Measurements from ENCODE around the gene SCAANT1. TPM values are rescaled to one million over a fixed set of nuclear protein-coding genes. Genes with fewer than 3 reads are reported as not detected.
A peak's percentile ranks its signal among the peaks of the same experiment; 100 is the strongest.

SCAANT1 gene
- total and polyA plus RNA-seq, 2 donors (not counting 1 experiment from before 2014, with no cell fraction given), result 1.7 TPM; not detected in 1

DNA sequence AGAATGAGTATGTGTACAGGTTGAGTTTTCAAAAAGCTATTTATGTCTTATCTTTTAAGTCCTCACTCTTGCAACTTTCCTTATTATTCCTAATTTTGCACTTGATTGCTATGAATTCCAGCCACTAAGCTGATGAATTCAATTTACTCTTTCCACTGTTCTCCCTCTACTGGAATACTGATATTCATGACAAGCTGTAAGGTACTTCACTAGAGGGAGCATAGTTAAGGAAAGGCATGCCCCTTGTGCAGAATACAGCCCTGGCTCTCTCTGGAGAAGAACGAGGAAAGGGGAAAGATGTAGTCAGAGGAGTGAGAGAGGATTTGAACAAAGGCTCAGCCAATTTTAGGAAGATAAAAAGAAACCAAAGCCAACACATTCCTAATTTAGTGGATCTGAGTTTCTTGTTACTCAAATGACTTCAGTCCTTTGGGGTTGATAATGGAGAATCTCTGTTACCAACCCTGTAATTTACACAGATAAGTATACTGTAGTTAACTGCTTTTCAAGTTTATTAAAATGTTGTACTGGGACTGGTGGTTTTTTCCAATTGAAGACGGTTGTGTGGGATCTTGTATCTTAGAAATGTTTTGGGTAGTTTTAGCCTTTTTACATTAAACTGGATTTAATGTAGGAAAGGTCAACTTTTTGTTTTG lies 4.0 kb downstream of the SCAANT1 start:
- no peak overlapping the region for H2AFZ ChIP-seq (ENCODE audit: low read length)
- H3K9ac ChIP-seq (ENCODE audit: insufficient read depth, low read length), result no peak overlapping the region
- no peak overlapping the region for H3K4me3 ChIP-seq (replicated peaks in 1 of 4; ENCODE audit: control extremely low read depth in 1 of 4, insufficient read depth in 1 of 4, low read depth in 3 of 4, low read length in 4 of 4)
- no peaks in the 10 kb centered on the region for H3K9me3 ChIP-seq (ENCODE audit: control insufficient read depth, insufficient read depth, low read depth, low read length)
- TF ChIP-seq, protein P1, sequence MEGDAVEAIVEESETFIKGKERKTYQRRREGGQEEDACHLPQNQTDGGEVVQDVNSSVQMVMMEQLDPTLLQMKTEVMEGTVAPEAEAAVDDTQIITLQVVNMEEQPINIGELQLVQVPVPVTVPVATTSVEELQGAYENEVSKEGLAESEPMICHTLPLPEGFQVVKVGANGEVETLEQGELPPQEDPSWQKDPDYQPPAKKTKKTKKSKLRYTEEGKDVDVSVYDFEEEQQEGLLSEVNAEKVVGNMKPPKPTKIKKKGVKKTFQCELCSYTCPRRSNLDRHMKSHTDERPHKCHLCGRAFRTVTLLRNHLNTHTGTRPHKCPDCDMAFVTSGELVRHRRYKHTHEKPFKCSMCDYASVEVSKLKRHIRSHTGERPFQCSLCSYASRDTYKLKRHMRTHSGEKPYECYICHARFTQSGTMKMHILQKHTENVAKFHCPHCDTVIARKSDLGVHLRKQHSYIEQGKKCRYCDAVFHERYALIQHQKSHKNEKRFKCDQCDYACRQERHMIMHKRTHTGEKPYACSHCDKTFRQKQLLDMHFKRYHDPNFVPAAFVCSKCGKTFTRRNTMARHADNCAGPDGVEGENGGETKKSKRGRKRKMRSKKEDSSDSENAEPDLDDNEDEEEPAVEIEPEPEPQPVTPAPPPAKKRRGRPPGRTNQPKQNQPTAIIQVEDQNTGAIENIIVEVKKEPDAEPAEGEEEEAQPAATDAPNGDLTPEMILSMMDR (conservative IDR thresholded peaks at IDR 0.05 in 1 of 2, IDR thresholded peaks at IDR 0.05 in 1 of 2; ENCODE audit: low read depth in 1 of 2, low read length in 2 of 2), result peak; percentile 22 to 57
- no peak for TF ChIP-seq EZH2 (IDR thresholded peaks at IDR 0.05; ENCODE audit: low read length, missing control alignments)
- peak; percentile 42 to 58 for DNase-seq (ENCODE audit: low read depth in 2 of 2)
- H3K27ac ChIP-seq (ENCODE audit: insufficient read depth, low read length), result no peak overlapping the region
- H3K4me2 ChIP-seq (ENCODE audit: extremely low read depth, insufficient read depth, low read length), result no peak overlapping the region
- no peaks in the 10 kb centered on the region for H3K27me3 ChIP-seq (ENCODE audit: control insufficient read depth, insufficient read depth, low read length)
- H3K79me2 ChIP-seq (ENCODE audit: control insufficient read depth, insufficient read depth, low read length), result peaks cover 8% of the 10 kb centered on the region
- no peaks in the 10 kb centered on the region for H3K36me3 ChIP-seq (ENCODE audit: control insufficient read depth, insufficient read depth, low read length)
- H4K20me1 ChIP-seq (ENCODE audit: control insufficient read depth, extremely low read depth, insufficient read depth, low read length), result no peaks in the 10 kb centered on the region
- H3K4me1 ChIP-seq (ENCODE audit: control insufficient read depth, extremely low read depth, insufficient read depth, low read length), result peaks cover 9% of the 10 kb centered on the region

DNA sequence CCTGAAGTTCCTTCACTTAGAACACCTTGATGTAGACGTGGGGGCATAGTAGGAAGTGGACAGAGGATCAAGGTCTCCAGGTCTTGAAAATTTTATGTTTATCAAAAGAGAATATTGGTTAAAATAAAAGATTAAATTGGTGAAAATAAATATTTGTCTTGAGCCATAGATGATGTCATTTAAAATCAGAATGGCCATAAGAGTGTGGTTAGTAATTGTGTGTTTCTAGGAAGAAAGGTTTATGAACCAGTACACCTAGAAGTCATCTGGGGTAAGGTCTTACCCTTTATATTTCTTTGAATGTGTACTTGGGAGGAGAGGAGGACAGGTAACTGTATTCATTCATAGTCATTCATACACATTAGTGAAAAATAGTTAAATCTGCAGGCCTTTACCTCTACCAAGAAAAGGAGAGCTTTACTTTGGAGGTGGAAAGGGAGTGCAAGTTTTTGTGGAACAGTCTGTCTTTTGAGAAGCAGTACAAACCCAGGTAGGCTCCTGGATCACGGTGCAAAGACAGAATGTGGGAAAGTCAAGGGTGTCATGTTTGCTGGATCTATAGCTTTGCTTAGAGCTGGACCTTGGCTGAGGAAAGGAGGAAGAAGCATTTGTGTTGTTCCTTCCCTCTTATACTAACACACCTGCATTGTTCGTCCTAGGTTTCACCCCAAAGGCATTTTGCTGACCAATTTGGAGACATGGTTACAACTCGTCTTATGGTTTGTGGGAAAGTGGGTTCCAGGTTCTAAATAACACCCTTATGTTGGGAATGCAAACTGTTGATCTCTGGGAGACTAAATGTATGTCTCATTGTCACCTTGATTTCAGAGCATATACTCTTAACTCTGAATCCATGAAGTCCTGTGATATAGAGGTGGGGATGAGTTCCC lies 6.2 kb downstream of the SCAANT1 start:
- no peak overlapping the region for H3K4me3 ChIP-seq (replicated peaks in 1 of 4; ENCODE audit: control extremely low read depth in 1 of 4, insufficient read depth in 1 of 4, low read depth in 3 of 4, low read length in 4 of 4)
- no peaks in the 10 kb centered on the region for H3K9me3 ChIP-seq (ENCODE audit: control insufficient read depth, insufficient read depth, low read depth, low read length)
- peaks cover 3% of the 10 kb centered on the region for H3K79me2 ChIP-seq (ENCODE audit: control insufficient read depth, insufficient read depth, low read length)
- H3K36me3 ChIP-seq (ENCODE audit: control insufficient read depth, insufficient read depth, low read length), result no peaks in the 10 kb centered on the region
- H2AFZ ChIP-seq (ENCODE audit: low read length), result no peak overlapping the region
- DNase-seq (ENCODE audit: low read depth in 2 of 2), result no peak
- no peak overlapping the region for H3K27ac ChIP-seq (ENCODE audit: insufficient read depth, low read length)
- H3K4me2 ChIP-seq (ENCODE audit: extremely low read depth, insufficient read depth, low read length), result no peak overlapping the region
- no peak for TF ChIP-seq EZH2 (IDR thresholded peaks at IDR 0.05; ENCODE audit: low read length, missing control alignments)
- TF ChIP-seq, protein P1 (conservative IDR thresholded peaks at IDR 0.05 in 1 of 2, IDR thresholded peaks at IDR 0.05 in 1 of 2; ENCODE audit: low read depth in 1 of 2, low read length in 2 of 2), result no peak
- no peaks in the 10 kb centered on the region for H3K27me3 ChIP-seq (ENCODE audit: control insufficient read depth, insufficient read depth, low read length)
- H3K4me1 ChIP-seq (ENCODE audit: control insufficient read depth, extremely low read depth, insufficient read depth, low read length), result peaks cover 7% of the 10 kb centered on the region
- H3K9ac ChIP-seq (ENCODE audit: insufficient read depth, low read length), result no peak overlapping the region
- no peaks in the 10 kb centered on the region for H4K20me1 ChIP-seq (ENCODE audit: control insufficient read depth, extremely low read depth, insufficient read depth, low read length)

DNA sequence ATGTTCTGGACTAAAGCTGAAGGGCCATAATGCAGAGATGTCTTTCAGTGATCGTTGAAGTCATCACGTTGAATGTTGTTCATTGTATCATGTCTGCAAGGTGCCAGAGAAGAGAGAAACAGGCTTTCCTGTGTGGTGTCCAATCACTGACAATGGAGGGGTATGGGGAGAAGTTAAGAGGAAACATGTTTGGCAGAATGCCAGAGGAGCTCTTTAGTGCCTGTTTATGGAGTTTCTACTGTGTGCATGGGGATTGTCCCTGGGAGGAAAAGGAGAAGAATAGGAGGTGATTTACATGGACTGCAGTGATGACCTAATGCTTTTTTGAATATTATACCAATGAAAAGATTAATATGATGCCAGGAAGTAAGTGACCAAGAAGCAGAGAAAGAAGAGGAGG lies 11.7 kb downstream of the SCAANT1 start:
- H3K79me2 ChIP-seq (ENCODE audit: control insufficient read depth, insufficient read depth, low read length), result no peaks in the 10 kb centered on the region
- no peak overlapping the region for H3K27ac ChIP-seq (ENCODE audit: insufficient read depth, low read length)
- H2AFZ ChIP-seq (ENCODE audit: low read length), result no peak overlapping the region
- H3K27me3 ChIP-seq (ENCODE audit: control insufficient read depth, insufficient read depth, low read length), result no peaks in the 10 kb centered on the region
- H3K4me2 ChIP-seq (ENCODE audit: extremely low read depth, insufficient read depth, low read length), result no peak overlapping the region
- H3K9ac ChIP-seq (ENCODE audit: insufficient read depth, low read length), result no peak overlapping the region
- H3K9me3 ChIP-seq (ENCODE audit: control insufficient read depth, insufficient read depth, low read depth, low read length), result no peaks in the 10 kb centered on the region
- no peak for TF ChIP-seq EZH2 (IDR thresholded peaks at IDR 0.05; ENCODE audit: low read length, missing control alignments)
- TF ChIP-seq, protein P1 (conservative IDR thresholded peaks at IDR 0.05 in 1 of 2, IDR thresholded peaks at IDR 0.05 in 1 of 2; ENCODE audit: low read depth in 1 of 2, low read length in 2 of 2), result no peak
- H3K4me3 ChIP-seq (replicated peaks in 1 of 4; ENCODE audit: control extremely low read depth in 1 of 4, insufficient read depth in 1 of 4, low read depth in 3 of 4, low read length in 4 of 4), result no peak overlapping the region
- no peaks in the 10 kb centered on the region for H4K20me1 ChIP-seq (ENCODE audit: control insufficient read depth, extremely low read depth, insufficient read depth, low read length)
- no peak for DNase-seq (ENCODE audit: low read depth in 2 of 2)
- H3K4me1 ChIP-seq (ENCODE audit: control insufficient read depth, extremely low read depth, insufficient read depth, low read length), result peaks cover 5% of the 10 kb centered on the region
- H3K36me3 ChIP-seq (ENCODE audit: control insufficient read depth, insufficient read depth, low read length), result no peaks in the 10 kb centered on the region

Data from fibroblast of lung (primary cell).